H1 (cell line): ENCODE measurements around the gene DGKH. TPM values are rescaled to one million over a fixed set of nuclear protein-coding genes. Genes with fewer than 3 reads are reported as not detected.

Experiments
- CEBPB ChIP-seq: IDR thresholded peaks from 2 replicates; pipeline ENCODE4 v1.6.1; 2012; ENCODE audit warnings: low read depth, low read length
- POLR2A ChIP-seq, 2 experiments: IDR thresholded peaks; 1 replicate in 1 of 2; 2 replicates in 1 of 2; pipeline ENCODE4 v1.6.1; 2011; ENCODE audit warnings: low read depth in 2 of 2, low read length in 2 of 2, mild to moderate bottlenecking in 2 of 2; ENCODE audit errors: control extremely low read depth in 1 of 2
- SIN3A ChIP-seq, 2 experiments: IDR thresholded peaks in 1 of 2; conservative IDR thresholded peaks in 1 of 2; 2 replicates each; pipeline ENCODE4 v1.6.1; 2011 to 2012; ENCODE audit warnings: low read length in 2 of 2, improper control_type of control experiment in 1 of 2, low read depth in 1 of 2, mild to moderate bottlenecking in 1 of 2
- polyA plus RNA-seq, 7 experiments: library from polyadenylated mRNA; depleted of rRNA in 3 of 7; stranded (reverse) in 5 of 7; unstranded in 2 of 7; fragments of >200 nt in 5 of 7; fragments of 200-250 nt in 2 of 7; gene quantifications; 1 replicate in 5 of 7; 2 replicates in 1 of 7; 4 replicates in 1 of 7; pipeline versions ENCODE4 v1.2.1 to v1.2.3, GENCODE V29; 2011 to 2013; ENCODE audit warnings: missing spikeins in 2 of 7, mixed read lengths in 2 of 7
- total RNA-seq: library from RNA; stranded (reverse); fragmentation: NEBNext Ultra II Directional; extraction: Animal tissue kit (Norgen Biotek cat#: 25700); gene quantifications from 2 replicates; pipeline ENCODE4 v1.2.1, GENCODE V29; 2021

The DGKH gene
- total and polyA plus RNA-seq, 2 of the 8 experiments (the other 6 are each of a cell fraction or from before 2014, with no cell fraction given) = 2.1 to 7.9 TPM

DNA sequence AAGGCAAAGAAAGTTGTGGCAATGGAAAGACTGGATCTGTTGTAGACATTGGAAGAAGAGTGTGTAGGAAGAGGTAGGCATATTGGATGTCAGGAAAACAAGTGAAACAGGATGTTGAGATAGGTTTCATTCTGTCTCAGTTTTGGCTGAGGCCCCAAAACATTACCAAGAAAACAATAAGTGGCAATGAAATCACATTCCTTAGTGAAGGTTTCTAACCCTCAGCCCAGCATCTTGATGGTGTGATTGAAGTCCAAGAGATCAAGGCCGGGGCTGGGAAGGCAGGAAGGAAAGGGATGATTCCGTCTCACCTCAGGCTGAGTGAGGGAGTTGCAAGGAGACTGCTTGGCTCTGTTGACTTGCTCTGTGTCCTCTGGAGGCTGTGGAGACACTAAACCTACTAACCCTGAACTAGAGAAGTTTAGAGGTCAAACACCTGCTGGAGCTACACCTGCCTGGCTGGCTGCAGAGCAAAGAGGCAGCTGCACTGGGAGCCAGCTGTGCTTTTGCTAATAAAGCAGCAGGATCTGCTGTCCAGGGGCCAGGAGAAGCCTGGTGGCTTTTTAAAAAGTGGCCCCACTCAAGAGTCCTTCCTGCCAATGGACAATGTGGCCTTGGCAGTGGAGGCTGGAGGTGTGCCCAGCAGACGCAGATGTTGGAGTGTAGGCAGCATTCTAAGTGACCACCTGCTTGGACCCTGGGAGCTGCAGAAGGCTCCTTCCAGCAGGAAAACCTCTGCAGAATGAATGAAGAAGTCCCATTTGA lies 53.6 kb downstream of the DGKH start (continued):
- no peak for TF ChIP-seq SIN3A (conservative IDR thresholded peaks at IDR 0.05 in 1 of 2, IDR thresholded peaks at IDR 0.05 in 1 of 2; ENCODE audit: low read depth in 1 of 2, low read length in 2 of 2)
- TF ChIP-seq POLR2A (IDR thresholded peaks at IDR 0.05; ENCODE audit: control extremely low read depth in 1 of 2, low read depth in 2 of 2, low read length in 2 of 2) = no peak
- TF ChIP-seq CEBPB = no peak
- TF ChIP-seq, all 59 proteins: peak for 0
